Heart right ventricle (tissue), 16 donors: ENCODE measurements around the gene SLC8A1. TPM values are rescaled to one million over a fixed set of nuclear protein-coding genes. Genes with fewer than 3 reads are reported as not detected.
A peak's percentile ranks its signal among the peaks of the same experiment; 100 is the strongest.

Experiments used
- ATAC-seq, 8 donors: fragments of 200-7000 bp; cut with Tn5 transposase; one replicate each; pipeline ENCODE4 v1.9.1; 2020; ENCODE audit warnings: mild to moderate bottlenecking in 8 of 8, moderate library complexity in 8 of 8, moderate number of reproducible peaks in 1 of 8
- DNase-seq, 2 donors: peaks; one replicate each; pipeline ENCODE4 v3.0.0-alpha.2; 2020
- H3K27ac ChIP-seq, 10 donors: fragments of 200-600 bp; sonication (generic) in 2 of 10; one replicate each; pipeline versions ENCODE4 v1.5.0 to v1.8.0; 2020 to 2022; ENCODE audit warnings: mild to moderate bottlenecking in 3 of 10
- H3K27me3 ChIP-seq, 7 donors: fragments of 200-600 bp; one replicate each; pipeline ENCODE4 v1.8.0; 2021 to 2022; ENCODE audit warnings: mild to moderate bottlenecking in 2 of 7
- H3K36me3 ChIP-seq, 9 donors: fragments of 200-600 bp; sonication (generic) in 1 of 9; one replicate each; pipeline versions ENCODE4 v1.5.0 to v1.8.0; 2020 to 2022; ENCODE audit warnings: mild to moderate bottlenecking in 2 of 9
- H3K4me1 ChIP-seq, 9 donors: fragments of 200-600 bp; sonication (generic) in 1 of 9; one replicate each; pipeline versions ENCODE4 v1.5.0 to v1.8.0; 2020 to 2022; ENCODE audit warnings: mild to moderate bottlenecking in 4 of 9
- H3K4me3 ChIP-seq, 10 donors: fragments of 200-600 bp; sonication (generic) in 2 of 10; one replicate each; pipeline versions ENCODE4 v1.5.0 to v1.8.0; 2020 to 2022; ENCODE audit warnings: mild to moderate bottlenecking in 7 of 10, moderate library complexity in 2 of 10
- H3K9me3 ChIP-seq, 11 donors: fragments of 200-600 bp in 10 of 11; sonication (generic) in 2 of 11; one replicate each; pipeline versions ENCODE4 v1.5.0 to v1.8.0; 2013 to 2022; ENCODE audit warnings: mild to moderate bottlenecking in 2 of 11, control low read depth in 1 of 11, moderate library complexity in 1 of 11
- CTCF ChIP-seq, 9 donors: fragments of 200-600 bp; sonication (generic) in 2 of 9; IDR thresholded peaks; one replicate each; pipeline versions ENCODE4 v1.5.0 to v1.8.0; 2021 to 2022; ENCODE audit warnings: antibody characterized with exemption in 9 of 9, mild to moderate bottlenecking in 5 of 9, moderate library complexity in 1 of 9
- WGBS, 2 donors: extraction: QIAGEN DNeasy Blood & Tissue Kit; methylation state at CpG; one replicate each; pipeline ENCODE4 v1.1.7; 2013; ENCODE audit warnings: inconsistent platforms in 1 of 2; 5-methylcytosine and 5-hydroxymethylcytosine counted together
- intact Hi-C, 10 donors: fragments of 100-400 bp; cut with DNase I; formaldehyde crosslinking; loops; one replicate each; pipeline versions ENCODE4 v1.11.1 to v1.14.2; 2022
- polyA plus RNA-seq, 2 donors: library from polyadenylated mRNA; stranded (reverse); fragments of 200-250 nt; gene quantifications; one replicate each; pipeline ENCODE4 v1.2.3, GENCODE V29; 2013
- total RNA-seq, 10 donors: library from RNA; stranded (reverse); fragmentation: NEBNext Ultra II Directional in 3 of 10; extraction: Animal tissue kit (Norgen Biotek cat#: 25700) in 3 of 10; gene quantifications; one replicate each; pipeline versions ENCODE4 v1.2.1 to v1.2.4, GENCODE V29; 2021 to 2023
- donor health status: Arrhythmogenic right ventricular cardiomyopathy.
- donor health status: ischemic (EF 13 %, LVEDD 7.1; RV severe dilation, severe dysfunction).
- donor health status: healthy with polysubstance abuse.
- donor health status: DM: no; HTN: yes; CAD: no.
- donor health status: DM: no; HTN: no; CAD: no.
- donor health status: ischemic (EF 25% LVEDD 6.9; RV normal size, moderate dysfunction).
- donor health status: ischemic (EF 25% LVEDD 5.7; RV mildly dilated, moderate dysfunction).
- donor health status: healthy.
- donor health status: DM: yes; HTN: yes; CAD: no.
- donor health status: Ischemic cardiomyopathy.
- donor health status: ischemic (EF 35%, LVEDD 5.7; RV mildly dilated, moderate dysfunction).
- donor health status: nonischemic (EF 11% LVEDD 7.7; RV severe dilation, severe dysfunction).
- donor health status: DM: yes; HTN: yes; CAD: no.
- donor health status: PGD.
- donor health status: ischemic (EF 29% LVEDD 5.4; RV normal size, mild dysfunction).
- donor health status: nonischemic (EF 23%, LVEDD 6.1; RV moderate dilation, normal function).

Gene SLC8A1
- total and polyA plus RNA-seq, 12 donors, result 11.1 to 1,497 (median 1,067) TPM

- no peak for DNase-seq
- H3K4me1 ChIP-seq, result peaks cover 0 to 25% (median 5%) of the 10 kb centered on the region in 9 donors
- H3K27me3 ChIP-seq, result no peaks in the 10 kb centered on the region
- H3K9me3 ChIP-seq, result no peaks in the 10 kb centered on the region
- ATAC-seq, result no peak
- no peak overlapping the region for H3K27ac ChIP-seq
- no peak for TF ChIP-seq CTCF (IDR thresholded peaks at IDR 0.05)
- no peak overlapping the region for H3K4me3 ChIP-seq
- H3K36me3 ChIP-seq, result no peaks in the 10 kb centered on the region
- intact Hi-C loops, result no loop called here
Observed at GRCh38 chr2:40193670-40194026, 258.2 kb downstream of the SLC8A1 start.

GRCh38 chr2:40192864-40193669 lies 258.8 kb downstream of the SLC8A1 start:
- no peak overlapping the region for H3K27ac ChIP-seq
- DNase-seq (no peak), ATAC-seq (peak in 1 of 8 donors; percentile 15)
- intact Hi-C loops, result no loop called here
- no peaks in the 10 kb centered on the region for H3K9me3 ChIP-seq
- 78 to 80% methylated on average over 6 of the region's 6 CpGs for WGBS, 2 donors
- peaks cover 0 to 25% (median 5%) of the 10 kb centered on the region in 9 donors for H3K4me1 ChIP-seq
- H3K27me3 ChIP-seq, result no peaks in the 10 kb centered on the region
- no peak for TF ChIP-seq CTCF (IDR thresholded peaks at IDR 0.05)
- no peaks in the 10 kb centered on the region for H3K36me3 ChIP-seq
- no peak overlapping the region for H3K4me3 ChIP-seq

GRCh38 chr2:40190457-40190856 lies 261.4 kb downstream of the SLC8A1 start:
- DNase-seq (no peak), ATAC-seq (no peak)
- Histone ChIP-seq H3K4me1 (peaks cover 0 to 26% (median 6%) of the 10 kb centered on the region in 9 donors), H3K27ac (no peak overlapping the region), H3K9me3 (no peaks in the 10 kb centered on the region), H3K4me3 (no peak overlapping the region), H3K27me3 (no peaks in the 10 kb centered on the region), H3K36me3 (no peaks in the 10 kb centered on the region)
- intact Hi-C loops, result no loop called here
- WGBS, 2 donors, result 87 to 91% methylated on average over 5 of the region's 5 CpGs
- no peak for TF ChIP-seq CTCF (IDR thresholded peaks at IDR 0.05)

- whole genome bisulfite sequencing, 2 donors, result 85 to 87% methylated on average over 5 of the region's 5 CpGs
- Histone ChIP-seq H3K4me3 (no peak overlapping the region), H3K9me3 (no peaks in the 10 kb centered on the region), H3K27me3 (no peaks in the 10 kb centered on the region), H3K27ac (no peak overlapping the region), H3K4me1 (peaks cover 0 to 26% (median 6%) of the 10 kb centered on the region in 9 donors), H3K36me3 (no peaks in the 10 kb centered on the region)
- ATAC-seq (no peak), DNase-seq (no peak)
- TF ChIP-seq CTCF (IDR thresholded peaks at IDR 0.05), result no peak
- intact Hi-C loops, result no loop called here
Observed at GRCh38 chr2:40189881-40190280, 262.0 kb downstream of the SLC8A1 start.
